Heart left ventricle (tissue), 13 donors: ENCODE measurements around the gene FGF14.

Source experiments
- POLR2A ChIP-seq, 2 donors: fragments of 450-650 bp; IDR thresholded peaks; one replicate each; pipeline ENCODE4 v1.6.1; 2017; ENCODE audit warnings: antibody characterized with exemption in 2 of 2, mild to moderate bottlenecking in 2 of 2, moderate library complexity in 2 of 2
- TF ChIP-seq, protein P1 (sequence below), 12 donors: fragments of 200-600 bp; sonication (generic) in 4 of 12; IDR thresholded peaks; one replicate each; pipeline versions ENCODE4 v1.5.0 to v1.8.0; 2018 to 2022; ENCODE audit warnings: antibody characterized with exemption in 12 of 12, mild to moderate bottlenecking in 5 of 12
- donor health status: ischemic (EF 13 %, LVEDD 7.1; RV severe dilation, severe dysfunction).
- donor health status: DM: no; HTN: yes; CAD: no.
- donor health status: DM: no; HTN: no; CAD: no.
- donor health status: ischemic (EF 25% LVEDD 6.9; RV normal size, moderate dysfunction).
- donor health status: ischemic (EF 25% LVEDD 5.7; RV mildly dilated, moderate dysfunction).
- donor health status: ischemic (EF 35%, LVEDD 5.7; RV mildly dilated, moderate dysfunction).
- donor health status: nonischemic (EF 11% LVEDD 7.7; RV severe dilation, severe dysfunction).
- donor health status: DM: yes; HTN: yes; CAD: no.
- donor health status: PGD.
- donor health status: ischemic (EF 29% LVEDD 5.4; RV normal size, mild dysfunction).
- donor health status: nonischemic (EF 23%, LVEDD 6.1; RV moderate dilation, normal function).

DNA sequence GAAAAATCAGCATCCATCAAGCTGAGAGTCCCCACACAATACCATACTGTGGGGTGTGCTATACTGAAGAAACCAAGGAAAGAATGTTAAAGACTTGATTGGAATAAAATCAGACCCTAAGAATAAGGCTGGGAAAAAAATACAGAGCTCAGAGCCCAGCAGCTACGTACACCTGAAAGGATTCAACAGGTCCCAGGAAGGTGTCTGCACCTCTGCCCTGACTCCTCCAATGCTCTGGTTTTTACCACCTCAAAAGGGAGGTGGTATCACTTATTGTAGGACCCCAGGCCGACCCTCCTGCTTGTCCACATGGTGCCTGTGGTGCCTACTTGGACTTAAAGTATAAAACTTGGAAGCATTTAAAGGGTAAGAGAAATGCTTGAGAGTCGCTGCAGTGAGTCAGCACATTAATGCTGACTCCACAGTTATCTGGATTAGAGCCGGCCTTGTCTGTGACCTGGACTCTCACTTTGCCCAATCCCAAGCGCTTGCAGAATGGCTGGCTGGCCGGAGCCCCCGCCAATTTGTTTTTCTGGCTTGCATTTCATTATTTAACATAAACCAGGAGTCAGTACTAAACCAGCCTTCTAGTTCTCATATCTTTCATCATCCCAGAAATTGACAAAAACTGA, 110.1 kb downstream of the FGF14 start:
- TF ChIP-seq, protein P1, sequence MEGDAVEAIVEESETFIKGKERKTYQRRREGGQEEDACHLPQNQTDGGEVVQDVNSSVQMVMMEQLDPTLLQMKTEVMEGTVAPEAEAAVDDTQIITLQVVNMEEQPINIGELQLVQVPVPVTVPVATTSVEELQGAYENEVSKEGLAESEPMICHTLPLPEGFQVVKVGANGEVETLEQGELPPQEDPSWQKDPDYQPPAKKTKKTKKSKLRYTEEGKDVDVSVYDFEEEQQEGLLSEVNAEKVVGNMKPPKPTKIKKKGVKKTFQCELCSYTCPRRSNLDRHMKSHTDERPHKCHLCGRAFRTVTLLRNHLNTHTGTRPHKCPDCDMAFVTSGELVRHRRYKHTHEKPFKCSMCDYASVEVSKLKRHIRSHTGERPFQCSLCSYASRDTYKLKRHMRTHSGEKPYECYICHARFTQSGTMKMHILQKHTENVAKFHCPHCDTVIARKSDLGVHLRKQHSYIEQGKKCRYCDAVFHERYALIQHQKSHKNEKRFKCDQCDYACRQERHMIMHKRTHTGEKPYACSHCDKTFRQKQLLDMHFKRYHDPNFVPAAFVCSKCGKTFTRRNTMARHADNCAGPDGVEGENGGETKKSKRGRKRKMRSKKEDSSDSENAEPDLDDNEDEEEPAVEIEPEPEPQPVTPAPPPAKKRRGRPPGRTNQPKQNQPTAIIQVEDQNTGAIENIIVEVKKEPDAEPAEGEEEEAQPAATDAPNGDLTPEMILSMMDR (IDR thresholded peaks at IDR 0.05), result no peak
- no peak for TF ChIP-seq POLR2A (IDR thresholded peaks at IDR 0.05)
